HepG2 (cell line): ENCODE measurements around the gene ZNF670. TPM values are rescaled to one million over a fixed set of nuclear protein-coding genes. Genes with fewer than 3 reads are reported as not detected.

Experiments
- ATAC-seq: fragments of 200-7000 bp; cut with Tn5 transposase; 3 replicates; pipeline ENCODE4 v1.9.1; 2020; ENCODE audit warnings: mild to moderate bottlenecking, moderate library complexity
- BruUV-seq: library from RNA; stranded (reverse); fragments of 400-500 nt; replicated peaks from 2 replicates; lab custom pipeline; 2021; lab: Mats Ljungman, UMichigan
- CTCF ChIA-PET: fragments of 300-600 bp; formaldehyde crosslinking; extraction: SDS; loops from one replicate; lab custom pipeline; 2021; ENCODE audit warnings: low total read pairs, inconsistent platforms, low intra/inter-chr PET ratio; lab: Yijun Ruan, JAX
- POLR2A ChIA-PET: fragments of 350-600 bp; sonication (Branson Sonifier 250); formaldehyde crosslinking; loops from one replicate; lab custom pipeline; 2020; ENCODE audit warnings: antibody characterized with exemption, inconsistent platforms; lab: Yijun Ruan, JAX
- DNase-seq: peaks from one replicate; pipeline ENCODE4 v3.0.0-alpha.2; 2015; ENCODE audit warnings: low spot score
- FAIRE-seq: peaks from 3 replicates; lab custom pipeline; 2011; peaks lifted over from hg19 to GRCh38; lab: Jason Lieb, UNC
- H2AFZ ChIP-seq: one replicate; pipeline ENCODE4 v1.6.1; 2011; ENCODE audit warnings: low read length, inconsistent platforms
- H3K27ac ChIP-seq: fragments of 300-600 bp; 3 replicates; pipeline ENCODE4 v1.8.0; 2011; ENCODE audit warnings: mixed run types, mild to moderate bottlenecking, mixed read lengths, low read length, inconsistent platforms; ENCODE audit not compliant: insufficient read depth; ENCODE audit errors: extremely low read length
- H3K27me3 ChIP-seq, 2 experiments: fragments of 200-600 bp in 1 of 2; 2 replicates in 1 of 2; 3 replicates in 1 of 2; pipeline versions ENCODE4 v1.6.0 to v1.8.0; 2011; ENCODE audit warnings: low read length in 2 of 2, mild to moderate bottlenecking in 2 of 2, moderate library complexity in 2 of 2, inconsistent platforms in 1 of 2; ENCODE audit not compliant: insufficient read depth in 2 of 2, control insufficient read depth in 1 of 2
- H3K36me3 ChIP-seq, 2 experiments: fragments of 200-600 bp in 1 of 2; replicated peaks in 1 of 2; 2 replicates in 1 of 2; 3 replicates in 1 of 2; pipeline versions ENCODE4 v1.5.1 to v1.8.0; 2011; ENCODE audit warnings: low read length in 2 of 2, inconsistent platforms in 1 of 2; ENCODE audit not compliant: insufficient read depth in 2 of 2, control insufficient read depth in 1 of 2
- H3K4me1 ChIP-seq: 2 replicates; pipeline ENCODE4 v1.5.1; 2012; ENCODE audit warnings: low read length, inconsistent platforms; ENCODE audit not compliant: insufficient read depth
- H3K4me2 ChIP-seq: 2 replicates; pipeline ENCODE4 v1.6.0; 2011; ENCODE audit warnings: low read depth, low read length, inconsistent platforms
- H3K4me3 ChIP-seq, 3 experiments: fragments of 200-600 bp in 1 of 3; sonication (generic), shearing (Covaris generic) in 1 of 3; replicated peaks in 1 of 3; 2 replicates each; pipeline ENCODE4 v1.5.1; 2011 to 2016; ENCODE audit warnings: low read length in 3 of 3, inconsistent platforms in 2 of 3, low read depth in 2 of 3, mild to moderate bottlenecking in 2 of 3, control low read depth in 1 of 3, mixed read lengths in 1 of 3; ENCODE audit not compliant: insufficient read depth in 1 of 3
- H3K79me2 ChIP-seq: one replicate; pipeline ENCODE4 v1.6.1; 2011; ENCODE audit warnings: low read length, inconsistent platforms; ENCODE audit not compliant: insufficient read depth
- H3K9ac ChIP-seq: 2 replicates; pipeline ENCODE4 v1.6.0; 2011; ENCODE audit warnings: mild to moderate bottlenecking, low read depth, low read length, inconsistent platforms; ENCODE audit not compliant: insufficient read depth
- H3K9me3 ChIP-seq: 2 replicates; pipeline ENCODE4 v1.5.1; 2012; ENCODE audit warnings: mild to moderate bottlenecking, low read length
- H4K20me1 ChIP-seq: 2 replicates; pipeline ENCODE4 v1.6.0; 2011; ENCODE audit warnings: inconsistent platforms, mild to moderate bottlenecking, low read length, moderate library complexity; ENCODE audit not compliant: insufficient read depth
- IRF2 ChIP-seq: IDR thresholded peaks from 2 replicates; pipeline ENCODE4 v1.6.1; 2018; ENCODE audit warnings: missing genetic modification reagents, missing compliant biosample characterization
- SOX5 ChIP-seq: IDR thresholded peaks from 2 replicates; pipeline ENCODE4 v1.6.1; 2016; ENCODE audit warnings: borderline replicate concordance
- TIGD3 ChIP-seq: sonication (generic); formaldehyde crosslinking; IDR thresholded peaks from 2 replicates; pipeline ENCODE4 v1.5.1; 2020; ENCODE audit warnings: mild to moderate bottlenecking, missing genetic modification reagents, borderline replicate concordance
- ZBTB38 ChIP-seq: sonication (generic); formaldehyde crosslinking; IDR thresholded peaks from 2 replicates; pipeline ENCODE4 v1.5.1; 2020; ENCODE audit warnings: mild to moderate bottlenecking, missing genetic modification reagents
- WGBS: methylation state at CpG from one replicate; pipeline ENCODE4 v1.1.6; 2017; ENCODE audit warnings: low lambda C conversion rate; 5-methylcytosine and 5-hydroxymethylcytosine counted together
- in situ Hi-C: cut with HindIII; loops from 2 replicates; pipeline ENCODE4 v1.10.0; 2017; ENCODE audit warnings: low pct_unique_long_range_greater_than_20kb; ENCODE audit not compliant: extremely low pct_ligation_motif_present
- intact Hi-C: fragments of 100-400 bp; cut with micrococcal nuclease; formaldehyde crosslinking; loops from one replicate; pipeline ENCODE4 v1.10.0; 2022; ENCODE audit not compliant: unreplicated experiment
- polyA plus RNA-seq, 8 experiments: library from polyadenylated mRNA; depleted of rRNA in 3 of 8; stranded (reverse) in 7 of 8; unstranded in 1 of 8; fragments of >200 nt; fragmentation: Illumina TruSeq in 4 of 8; extraction: Trizol in 4 of 8; gene quantifications; 2 replicates each; pipeline versions ENCODE4 v1.2.1 to v1.2.3, GENCODE V29; 2011 to 2016; ENCODE audit warnings: low read depth in 4 of 8, missing spikeins in 1 of 8, mixed read lengths in 1 of 8; ENCODE audit not compliant: insufficient read depth in 1 of 8
- total RNA-seq, 5 experiments: library from RNA; depleted of rRNA; stranded (reverse); fragments of >200 nt; fragmentation: Illumina TruSeq; extraction: Trizol; gene quantifications; 2 replicates each; pipeline ENCODE4 v1.2.3, GENCODE V29; 2016; ENCODE audit warnings: low read depth in 1 of 5
- TF ChIP-seq, protein P1 (sequence below): sonication (generic); formaldehyde crosslinking; IDR thresholded peaks from 2 replicates; pipeline ENCODE4 v1.4.0; 2020; ENCODE audit warnings: missing genetic modification reagents
- TF ChIP-seq, protein P2 (sequence below): sonication (generic); formaldehyde crosslinking; IDR thresholded peaks from 2 replicates; pipeline ENCODE4 v1.5.0; 2020; ENCODE audit warnings: mild to moderate bottlenecking, missing genetic modification reagents, moderate library complexity
- TF ChIP-seq, protein P3 (sequence below): sonication (generic); formaldehyde crosslinking; conservative IDR thresholded peaks from 2 replicates; pipeline ENCODE4 v1.4.0; 2020; ENCODE audit warnings: missing genetic modification reagents

The ZNF670 gene
- total and polyA plus RNA-seq, 2 of the 13 experiments (the other 11 are each of a cell fraction or from before 2014, with no cell fraction given): 4.2 to 10.9 TPM

- H3K36me3 ChIP-seq: peaks cover 0 to 23% of the 10 kb centered on the region in 2 experiments; a peak in 3 of 5 replicates
- H2AFZ ChIP-seq: no peak overlapping the region
- peak overlapping the region; percentile 97 for H3K27ac ChIP-seq
- H3K9me3 ChIP-seq: no peaks in the 10 kb centered on the region; the same call in 1 of the 2 replicates
- peaks cover 21% of the 10 kb centered on the region for H3K79me2 ChIP-seq
- in situ Hi-C loops: loop anchor here (10.0 kb wide), 1 partner anchor 170 kb away; the partner anchor contains the start of gene AHCTF1
- H3K4me2 ChIP-seq: peak overlapping the region; percentile 87
- H3K9ac ChIP-seq: peak overlapping the region; percentile 95; the same call in 1 of the 2 replicates
- POLR2A ChIA-PET: interaction anchor here (0.6 kb wide), 1 partner anchor 19 kb away, joined by 4 read pairs; no protein-coding TSS in a partner anchor
- H3K4me3 ChIP-seq: peak overlapping the region; percentile 0 to 100 (median 96); a peak in 3 of 6 replicates
- WGBS: 97% methylated on average over 13 of the region's 13 CpGs
- DNase-seq: no peak
- H3K27me3 ChIP-seq: no peaks in the 10 kb centered on the region
- H4K20me1 ChIP-seq: peaks cover 8% of the 10 kb centered on the region; the same call in 1 of the 2 replicates
- BruUV-seq: no TSS peak
- no peak for FAIRE-seq
- peaks cover 23% of the 10 kb centered on the region for H3K4me1 ChIP-seq
- ATAC-seq: no peak
- TF ChIP-seq IRF2 (CRISPR knock-in tag) (no peak), ZBTB38 (CRISPR knock-in tag) (peak; percentile 86)
- intact Hi-C loops: loop anchor here (1.0 kb wide), 1 partner anchor 27 kb away; the partner anchor contains the start of gene ZNF670
- CTCF ChIA-PET: no interaction called here
These were observed 26.4 kb upstream of the ZNF670 start for GRCh38 chr1:247104965-247105364.

GRCh38 chr1:247103859-247104591, 25.4 kb upstream of the ZNF670 start, which contains the start of gene ZNF669:
Gene ZNF669, minus strand, starts transcription at chr1:247104356. Its CDS starts 157 bp downstream, at chr1:247104199.
- Histone ChIP-seq H2AFZ (no peak within 1 kb of the TSS), H3K9me3 (no peaks in the 10 kb centered on the region; the same call in 1 of the 2 replicates), H3K9ac (peak within 1 kb of the TSS; percentile 95), H3K4me3 (peak within 1 kb of the TSS; percentile 88 to 100 (median 96)), H4K20me1 (peaks cover 8% of the 10 kb centered on the region; the same call in 1 of the 2 replicates), H3K27ac (peak within 1 kb of the TSS; percentile 97), H3K36me3 (peaks cover 0 to 23% of the 10 kb centered on the region in 2 experiments; a peak in 3 of 5 replicates), H3K79me2 (peaks cover 21% of the 10 kb centered on the region), H3K4me1 (peaks cover 23% of the 10 kb centered on the region), H3K27me3 (no peaks in the 10 kb centered on the region), H3K4me2 (peak within 1 kb of the TSS; percentile 87)
- BruUV-seq: no TSS peak
- FAIRE-seq (peak; percentile 87), DNase-seq (peak; percentile 94), ATAC-seq (peak; percentile 99)
- 0% methylated on average over 16 of the region's 58 CpGs for WGBS
- ChIA-PET CTCF (no interaction called here), POLR2A (interaction anchor here (0.6 kb wide), 2 partner anchors 8 to 18 kb away, joined by 3 to 4 read pairs; no protein-coding TSS in a partner anchor)
- in situ Hi-C loops (loop anchor here (10.0 kb wide), 1 partner anchor 169 kb away; the partner anchor contains the start of gene AHCTF1), intact Hi-C loops (loop anchor here (1.0 kb wide), 1 partner anchor 26 kb away; the partner anchor contains the start of gene ZNF670)
- TF ChIP-seq, protein P1, sequence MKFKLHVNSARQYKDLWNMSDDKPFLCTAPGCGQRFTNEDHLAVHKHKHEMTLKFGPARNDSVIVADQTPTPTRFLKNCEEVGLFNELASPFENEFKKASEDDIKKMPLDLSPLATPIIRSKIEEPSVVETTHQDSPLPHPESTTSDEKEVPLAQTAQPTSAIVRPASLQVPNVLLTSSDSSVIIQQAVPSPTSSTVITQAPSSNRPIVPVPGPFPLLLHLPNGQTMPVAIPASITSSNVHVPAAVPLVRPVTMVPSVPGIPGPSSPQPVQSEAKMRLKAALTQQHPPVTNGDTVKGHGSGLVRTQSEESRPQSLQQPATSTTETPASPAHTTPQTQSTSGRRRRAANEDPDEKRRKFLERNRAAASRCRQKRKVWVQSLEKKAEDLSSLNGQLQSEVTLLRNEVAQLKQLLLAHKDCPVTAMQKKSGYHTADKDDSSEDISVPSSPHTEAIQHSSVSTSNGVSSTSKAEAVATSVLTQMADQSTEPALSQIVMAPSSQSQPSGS: peak; percentile 67
- TF ChIP-seq SOX5 (CRISPR knock-in tag) (peak; percentile 57; the same call in 1 of the 2 replicates), TIGD3 (no peak)
- TF ChIP-seq, protein P2, sequence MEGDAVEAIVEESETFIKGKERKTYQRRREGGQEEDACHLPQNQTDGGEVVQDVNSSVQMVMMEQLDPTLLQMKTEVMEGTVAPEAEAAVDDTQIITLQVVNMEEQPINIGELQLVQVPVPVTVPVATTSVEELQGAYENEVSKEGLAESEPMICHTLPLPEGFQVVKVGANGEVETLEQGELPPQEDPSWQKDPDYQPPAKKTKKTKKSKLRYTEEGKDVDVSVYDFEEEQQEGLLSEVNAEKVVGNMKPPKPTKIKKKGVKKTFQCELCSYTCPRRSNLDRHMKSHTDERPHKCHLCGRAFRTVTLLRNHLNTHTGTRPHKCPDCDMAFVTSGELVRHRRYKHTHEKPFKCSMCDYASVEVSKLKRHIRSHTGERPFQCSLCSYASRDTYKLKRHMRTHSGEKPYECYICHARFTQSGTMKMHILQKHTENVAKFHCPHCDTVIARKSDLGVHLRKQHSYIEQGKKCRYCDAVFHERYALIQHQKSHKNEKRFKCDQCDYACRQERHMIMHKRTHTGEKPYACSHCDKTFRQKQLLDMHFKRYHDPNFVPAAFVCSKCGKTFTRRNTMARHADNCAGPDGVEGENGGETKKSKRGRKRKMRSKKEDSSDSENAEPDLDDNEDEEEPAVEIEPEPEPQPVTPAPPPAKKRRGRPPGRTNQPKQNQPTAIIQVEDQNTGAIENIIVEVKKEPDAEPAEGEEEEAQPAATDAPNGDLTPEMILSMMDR (CRISPR knock-in tag): 0 out of 2 replicates have a peak, but pooled peaks have one; percentile 25
- TF ChIP-seq, protein P3, sequence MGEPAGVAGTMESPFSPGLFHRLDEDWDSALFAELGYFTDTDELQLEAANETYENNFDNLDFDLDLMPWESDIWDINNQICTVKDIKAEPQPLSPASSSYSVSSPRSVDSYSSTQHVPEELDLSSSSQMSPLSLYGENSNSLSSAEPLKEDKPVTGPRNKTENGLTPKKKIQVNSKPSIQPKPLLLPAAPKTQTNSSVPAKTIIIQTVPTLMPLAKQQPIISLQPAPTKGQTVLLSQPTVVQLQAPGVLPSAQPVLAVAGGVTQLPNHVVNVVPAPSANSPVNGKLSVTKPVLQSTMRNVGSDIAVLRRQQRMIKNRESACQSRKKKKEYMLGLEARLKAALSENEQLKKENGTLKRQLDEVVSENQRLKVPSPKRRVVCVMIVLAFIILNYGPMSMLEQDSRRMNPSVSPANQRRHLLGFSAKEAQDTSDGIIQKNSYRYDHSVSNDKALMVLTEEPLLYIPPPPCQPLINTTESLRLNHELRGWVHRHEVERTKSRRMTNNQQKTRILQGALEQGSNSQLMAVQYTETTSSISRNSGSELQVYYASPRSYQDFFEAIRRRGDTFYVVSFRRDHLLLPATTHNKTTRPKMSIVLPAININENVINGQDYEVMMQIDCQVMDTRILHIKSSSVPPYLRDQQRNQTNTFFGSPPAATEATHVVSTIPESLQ (CRISPR knock-in tag): 0 out of 2 replicates have a peak, but pooled peaks have one; percentile 33
